Mesothelial cell of epicardium (in vitro differentiated cells): ENCODE data around the gene RNF32. TPM values are rescaled to one million over a fixed set of nuclear protein-coding genes. Genes with fewer than 3 reads are reported as not detected.

ENCODE experiments used
- DNase-seq, 2 experiments: peaks; one replicate each; pipeline ENCODE4 v3.0.0; 2021; ENCODE audit warnings: low spot score in 2 of 2; ENCODE audit not compliant: unreplicated experiment in 2 of 2
- H3K27ac Mint-ChIP-seq: 2 replicates; pipeline ENCODE4 v1.8.0; 2021; ENCODE audit warnings: mixed read lengths
- H3K27me3 Mint-ChIP-seq: 2 replicates; pipeline ENCODE4 v1.8.0; 2021; ENCODE audit warnings: low read depth, mixed read lengths
- H3K36me3 Mint-ChIP-seq: 2 replicates; pipeline ENCODE4 v1.8.0; 2021; ENCODE audit warnings: mixed read lengths
- H3K4me1 Mint-ChIP-seq: 2 replicates; pipeline ENCODE4 v1.8.0; 2021; ENCODE audit warnings: mixed read lengths
- H3K4me3 Mint-ChIP-seq: 2 replicates; pipeline ENCODE4 v1.8.0; 2021; ENCODE audit warnings: mild to moderate bottlenecking, moderate library complexity, mixed read lengths
- H3K9me3 Mint-ChIP-seq: 2 replicates; pipeline ENCODE4 v1.8.0; 2021; ENCODE audit warnings: mixed read lengths
- total RNA-seq: library from RNA; stranded (reverse); gene quantifications from 3 replicates; pipeline ENCODE4 v1.2.1, GENCODE V29; 2021
- TF ChIP-seq, protein P1 (sequence below): fragments of 200-600 bp; sonication (generic); IDR thresholded peaks from one replicate; pipeline ENCODE4 v1.5.0; 2021; ENCODE audit warnings: antibody characterized with exemption; ENCODE audit not compliant: unreplicated experiment

Gene RNF32
- total RNA-seq, 1 donor from 2014 or later = 1.5 TPM

DNA sequence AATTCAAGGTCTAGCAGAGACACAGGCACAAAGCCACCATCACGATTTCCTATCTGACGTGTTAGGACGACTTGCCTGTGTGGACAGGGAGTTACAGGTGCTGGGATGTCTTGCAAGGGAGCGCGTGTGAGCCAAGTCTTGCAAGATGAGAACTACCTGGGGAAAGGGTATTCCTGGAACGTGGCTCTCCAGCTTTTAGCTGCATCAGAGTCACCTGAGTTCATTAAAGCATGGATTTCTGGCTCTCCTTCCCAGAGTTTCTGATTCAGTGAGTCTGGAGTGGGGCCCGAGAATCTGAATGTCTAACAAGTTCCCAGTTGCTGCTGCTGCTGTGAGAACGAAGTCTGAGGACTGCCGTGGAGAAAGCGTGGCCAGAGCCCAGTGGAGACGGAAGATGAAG is 30.0 kb upstream of the RNF32 start:
- Mint-ChIP-seq H3K4me1 (peaks cover 9% of the 10 kb centered on the region), H3K36me3 (no peaks in the 10 kb centered on the region), H3K27me3 (peaks cover 19% of the 10 kb centered on the region), H3K4me3 (no peak overlapping the region), H3K27ac (no peak overlapping the region), H3K9me3 (no peaks in the 10 kb centered on the region)
- TF ChIP-seq, protein P1, sequence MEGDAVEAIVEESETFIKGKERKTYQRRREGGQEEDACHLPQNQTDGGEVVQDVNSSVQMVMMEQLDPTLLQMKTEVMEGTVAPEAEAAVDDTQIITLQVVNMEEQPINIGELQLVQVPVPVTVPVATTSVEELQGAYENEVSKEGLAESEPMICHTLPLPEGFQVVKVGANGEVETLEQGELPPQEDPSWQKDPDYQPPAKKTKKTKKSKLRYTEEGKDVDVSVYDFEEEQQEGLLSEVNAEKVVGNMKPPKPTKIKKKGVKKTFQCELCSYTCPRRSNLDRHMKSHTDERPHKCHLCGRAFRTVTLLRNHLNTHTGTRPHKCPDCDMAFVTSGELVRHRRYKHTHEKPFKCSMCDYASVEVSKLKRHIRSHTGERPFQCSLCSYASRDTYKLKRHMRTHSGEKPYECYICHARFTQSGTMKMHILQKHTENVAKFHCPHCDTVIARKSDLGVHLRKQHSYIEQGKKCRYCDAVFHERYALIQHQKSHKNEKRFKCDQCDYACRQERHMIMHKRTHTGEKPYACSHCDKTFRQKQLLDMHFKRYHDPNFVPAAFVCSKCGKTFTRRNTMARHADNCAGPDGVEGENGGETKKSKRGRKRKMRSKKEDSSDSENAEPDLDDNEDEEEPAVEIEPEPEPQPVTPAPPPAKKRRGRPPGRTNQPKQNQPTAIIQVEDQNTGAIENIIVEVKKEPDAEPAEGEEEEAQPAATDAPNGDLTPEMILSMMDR = no peak
- no peak for DNase-seq

DNA sequence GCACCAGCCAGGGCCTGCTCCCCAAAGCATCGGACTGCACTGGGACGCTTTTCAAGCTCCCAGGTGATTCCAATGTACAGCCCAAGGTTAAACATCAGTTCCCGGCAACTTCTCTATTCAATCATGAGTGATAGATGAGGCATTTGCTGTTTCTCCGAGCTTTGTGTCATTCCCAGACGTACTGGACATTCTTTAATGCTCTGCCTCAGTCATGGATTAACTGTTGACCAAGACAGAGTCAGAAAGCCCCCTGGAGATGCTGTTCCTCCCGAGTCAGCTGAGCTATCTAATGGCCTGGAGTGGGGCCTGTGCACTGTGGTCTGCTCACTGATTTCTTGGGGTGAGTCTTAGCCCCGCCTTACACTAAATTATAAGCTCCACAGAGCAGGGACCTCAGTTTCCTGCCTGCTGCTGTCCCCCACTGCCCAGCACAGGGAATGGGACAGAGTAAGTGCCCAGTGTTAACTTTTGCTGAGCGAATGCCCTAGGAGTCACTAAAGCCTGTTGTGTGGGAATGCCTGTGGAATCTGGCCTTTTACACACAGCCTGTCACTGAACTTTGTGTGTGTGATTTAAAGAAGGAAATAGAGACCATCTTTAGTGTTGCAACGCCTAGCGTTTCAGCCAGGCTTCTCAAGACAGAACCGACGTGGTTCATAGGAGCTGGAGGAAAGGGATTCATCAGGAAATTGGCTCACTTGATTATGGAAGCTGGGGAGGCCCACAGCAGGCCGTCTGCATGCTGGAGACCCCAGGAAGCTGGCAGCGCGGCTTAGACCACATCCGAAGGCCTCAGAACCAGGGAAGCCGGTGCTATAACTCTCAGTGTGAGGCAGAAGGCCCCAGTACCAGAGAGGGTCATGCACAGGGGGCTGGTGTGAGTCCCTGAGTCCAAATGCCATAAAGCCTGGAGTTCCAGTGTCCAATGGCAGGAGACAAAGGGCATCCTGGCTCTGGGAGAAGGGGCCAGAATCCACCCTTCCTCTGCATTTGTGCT is 29.3 kb upstream of the RNF32 start:
- Mint-ChIP-seq H3K4me3 (no peak overlapping the region), H3K27me3 (peaks cover 25% of the 10 kb centered on the region), H3K27ac (no peak overlapping the region), H3K9me3 (no peaks in the 10 kb centered on the region), H3K4me1 (peaks cover 11% of the 10 kb centered on the region), H3K36me3 (no peaks in the 10 kb centered on the region)
- DNase-seq = no peak
- TF ChIP-seq, protein P1 = no peak

DNA sequence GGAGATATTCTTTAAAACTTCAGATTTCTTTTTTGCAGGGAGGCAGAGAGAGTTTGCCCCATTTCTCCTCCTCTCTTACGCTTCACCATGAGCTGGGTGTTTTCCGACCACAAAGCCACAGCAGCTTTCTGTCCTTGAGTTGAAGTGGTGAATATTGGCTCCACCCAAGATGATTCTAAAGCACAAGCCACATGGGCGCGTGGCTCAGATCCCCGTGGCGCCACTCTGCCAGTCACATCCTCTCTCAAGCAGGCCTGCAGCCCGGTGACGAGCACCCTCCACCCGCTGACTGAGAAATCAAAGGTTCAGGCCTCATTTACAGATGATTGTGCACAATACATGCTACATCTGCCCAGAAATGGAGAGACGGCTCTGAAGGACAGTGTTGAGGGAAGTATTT is 27.6 kb upstream of the RNF32 start:
- TF ChIP-seq, protein P1 = no peak
- Mint-ChIP-seq H3K4me1 (peaks cover 15% of the 10 kb centered on the region), H3K36me3 (no peaks in the 10 kb centered on the region), H3K27me3 (peaks cover 39% of the 10 kb centered on the region), H3K27ac (no peak overlapping the region), H3K9me3 (no peaks in the 10 kb centered on the region), H3K4me3 (no peak overlapping the region)
- no peak for DNase-seq

DNA sequence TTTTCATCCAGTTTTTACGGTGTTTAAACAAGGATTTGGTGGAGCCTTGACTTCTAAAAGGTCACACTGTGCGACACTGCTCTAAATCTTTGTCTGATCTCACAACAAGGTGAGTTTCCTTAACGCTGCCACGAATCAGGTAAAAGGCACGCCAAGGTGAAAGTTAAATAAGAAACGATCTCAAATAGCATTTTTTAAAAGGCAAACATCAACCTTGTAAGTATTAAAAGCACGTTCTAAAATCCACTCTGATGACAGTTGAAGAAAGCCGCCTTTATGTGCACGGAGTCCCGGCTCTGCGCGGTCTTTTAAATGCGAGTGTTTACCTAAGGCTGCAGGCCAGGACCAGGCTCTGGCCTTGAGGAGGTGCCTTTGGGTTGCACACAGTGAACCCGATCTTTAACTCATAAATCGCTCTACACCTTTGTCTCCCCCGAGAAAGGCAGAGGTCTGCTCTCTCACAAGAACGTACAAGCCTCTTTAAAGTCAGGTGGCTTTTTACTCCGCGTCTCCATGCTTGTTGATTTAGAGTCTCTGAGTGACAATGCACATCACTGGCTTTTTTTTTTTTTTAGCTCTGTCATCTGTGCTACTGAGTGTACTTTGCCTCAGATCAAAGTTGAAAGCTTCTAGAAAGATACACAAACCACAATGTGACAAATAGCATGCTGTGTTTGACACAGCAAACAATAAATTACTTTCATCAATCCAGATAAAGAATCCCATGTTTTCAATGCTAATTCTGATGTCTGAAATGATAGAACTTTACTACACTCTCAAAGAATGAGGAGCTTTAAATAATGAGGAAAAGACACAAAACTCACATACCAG is 25.9 kb upstream of the RNF32 start:
- TF ChIP-seq, protein P1 = no peak
- H3K9me3 Mint-ChIP-seq = no peaks in the 10 kb centered on the region
- no peak for DNase-seq
- peaks cover 15% of the 10 kb centered on the region for H3K4me1 Mint-ChIP-seq
- no peaks in the 10 kb centered on the region for H3K36me3 Mint-ChIP-seq
- peaks cover 51% of the 10 kb centered on the region for H3K27me3 Mint-ChIP-seq
- H3K4me3 Mint-ChIP-seq = no peak overlapping the region
- no peak overlapping the region for H3K27ac Mint-ChIP-seq

DNA sequence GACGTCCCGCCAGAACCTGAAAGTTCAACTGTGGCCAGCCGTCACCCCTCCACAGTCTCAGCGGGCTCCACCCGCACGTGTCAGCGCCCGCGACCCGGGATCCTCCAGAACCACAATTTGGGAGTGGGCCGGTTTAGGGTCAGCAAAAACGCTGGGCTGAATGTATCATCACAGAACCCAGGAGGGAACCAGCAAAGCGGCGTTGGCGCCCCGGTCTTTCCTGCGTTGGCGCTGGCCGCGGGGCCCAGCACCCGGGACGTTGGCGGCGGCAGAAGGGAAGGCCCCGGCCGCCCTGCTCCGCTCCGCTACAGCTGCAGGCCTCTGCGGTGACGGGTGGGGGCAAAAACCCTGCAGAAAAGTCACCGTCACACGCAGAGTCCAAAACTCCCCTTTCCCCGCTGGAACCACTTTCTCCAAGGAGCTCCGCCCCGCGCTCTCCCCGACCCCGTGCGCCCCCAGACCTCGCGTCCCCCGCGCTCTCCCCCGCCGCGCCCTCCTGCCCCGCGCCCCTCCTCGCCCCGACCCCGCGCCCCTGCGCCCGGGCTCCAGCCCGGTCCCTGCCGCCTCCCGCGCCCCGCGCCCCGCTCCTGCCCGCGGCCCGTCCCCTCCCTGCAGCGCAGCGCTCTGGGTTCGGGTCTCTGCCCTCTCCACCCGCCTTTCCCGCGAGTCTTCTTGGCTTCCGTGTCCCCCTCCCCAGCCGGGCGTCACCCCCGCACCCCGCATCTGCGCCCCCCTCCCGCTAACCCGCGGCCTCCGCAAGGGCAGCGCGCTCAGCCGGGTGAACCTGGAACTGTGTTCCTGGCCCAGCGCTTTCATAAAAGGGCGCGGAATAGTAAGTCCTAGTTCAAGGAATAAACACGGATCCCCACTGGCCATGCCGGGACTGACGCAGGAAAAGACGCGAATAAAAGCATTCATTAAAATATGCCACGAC is 24.0 kb upstream of the RNF32 start:
- no peak overlapping the region for H3K27ac Mint-ChIP-seq
- peak overlapping the region; percentile 57 for H3K4me3 Mint-ChIP-seq
- peaks cover 15% of the 10 kb centered on the region for H3K4me1 Mint-ChIP-seq
- peaks cover 9% of the 10 kb centered on the region for H3K9me3 Mint-ChIP-seq
- peaks cover 55% of the 10 kb centered on the region for H3K27me3 Mint-ChIP-seq
- TF ChIP-seq, protein P1 = no peak
- no peak for DNase-seq
- H3K36me3 Mint-ChIP-seq = peaks cover 5% of the 10 kb centered on the region
